Lung (tissue), 12 donors: Measurements from ENCODE around the gene DHRS3. TPM values are rescaled to one million over a fixed set of nuclear protein-coding genes. Genes with fewer than 3 reads are reported as not detected.

ENCODE experiments used
- ATAC-seq: fragments of 200-7000 bp; cut with Tn5 transposase; one replicate; pipeline ENCODE4 v1.9.1; 2020; ENCODE audit warnings: moderate number of reproducible peaks; ENCODE audit not compliant: insufficient read depth, low FRiP score
- DNase-seq, 3 donors: peaks; one replicate each; pipeline ENCODE4 v3.0.0-alpha.2; 2013 to 2017
- H3K27ac ChIP-seq, 2 donors: one replicate each; pipeline ENCODE4 v1.5.1; 2013; ENCODE audit warnings: mild to moderate bottlenecking in 2 of 2, moderate library complexity in 2 of 2, control low read depth in 1 of 2, inconsistent platforms in 1 of 2, low read depth in 1 of 2, low read length in 1 of 2
- H3K27me3 ChIP-seq, 3 donors: one replicate each; pipeline ENCODE4 v1.5.1; 2013; ENCODE audit warnings: low read length in 2 of 3; ENCODE audit not compliant: control insufficient read depth in 3 of 3, insufficient read depth in 3 of 3
- H3K36me3 ChIP-seq, 4 donors: one replicate each; pipeline ENCODE4 v1.5.1; 2013; ENCODE audit warnings: low read length in 4 of 4, mild to moderate bottlenecking in 1 of 4, moderate library complexity in 1 of 4; ENCODE audit not compliant: control insufficient read depth in 4 of 4, insufficient read depth in 4 of 4
- H3K4me1 ChIP-seq, 5 donors: one replicate each; pipeline ENCODE4 v1.5.1; 2013; ENCODE audit warnings: low read length in 5 of 5, mild to moderate bottlenecking in 2 of 5, moderate library complexity in 1 of 5; ENCODE audit not compliant: control insufficient read depth in 5 of 5, insufficient read depth in 5 of 5
- H3K4me3 ChIP-seq: one replicate; pipeline ENCODE4 v1.5.1; 2013; ENCODE audit warnings: mild to moderate bottlenecking, control low read depth, moderate library complexity
- H3K9ac ChIP-seq, 2 donors: one replicate each; pipeline ENCODE4 v1.5.1; 2013; ENCODE audit warnings: low read length in 2 of 2, control low read depth in 1 of 2; ENCODE audit not compliant: insufficient read depth in 1 of 2
- H3K9me3 ChIP-seq, 4 donors: one replicate each; pipeline ENCODE4 v1.5.1; 2013; ENCODE audit warnings: low read length in 3 of 4, mild to moderate bottlenecking in 1 of 4, moderate library complexity in 1 of 4; ENCODE audit not compliant: control insufficient read depth in 4 of 4, insufficient read depth in 3 of 4
- CTCF ChIP-seq: IDR thresholded peaks from 2 replicates; pipeline ENCODE4 v1.5.1; 2012; ENCODE audit warnings: mild to moderate bottlenecking; ENCODE audit errors: control extremely low read depth, extremely low read depth
- WGBS, 2 donors: extraction: QIAGEN DNeasy Blood & Tissue Kit; methylation state at CpG; one replicate each; pipeline ENCODE4 v1.1.7; 2013; 5-methylcytosine and 5-hydroxymethylcytosine counted together
- polyA plus RNA-seq, 2 donors: library from polyadenylated mRNA; stranded (reverse); fragments of 200-250 nt; gene quantifications; one replicate each; pipeline ENCODE4 v1.2.1, GENCODE V29; 2013
- total RNA-seq, 2 donors: library from RNA; depleted of rRNA in 1 of 2; stranded (reverse); fragments of >200 nt in 1 of 2; gene quantifications; one replicate each; pipeline ENCODE4 v1.2.1, GENCODE V29; 2014 to 2021
- donor health status: control.
- donor health status: control.
- donor health status: Bipolar disorder and iron deficiency.
- donor health status: healthy.
- donor health status: DM: yes; HTN: yes; CAD: no.

DHRS3 gene
- total and polyA plus RNA-seq, 4 donors: 56.7 to 109 (median 79.8) TPM

GRCh38 chr1:12657060-12657884 lies 39.3 kb upstream of the DHRS3 start:
- TF ChIP-seq CTCF: no peak
- no peak overlapping the region for H3K27ac ChIP-seq
- 95% methylated on average over 13 of the region's 13 CpGs for WGBS, 2 donors
- ATAC-seq (no peak), DNase-seq (no peak)
- no peaks in the 10 kb centered on the region for H3K9me3 ChIP-seq
- H3K4me1 ChIP-seq: peaks cover 0 to 3% (median 0%) of the 10 kb centered on the region in 5 donors
- H3K27me3 ChIP-seq: no peaks in the 10 kb centered on the region
- no peak overlapping the region for H3K4me3 ChIP-seq
- no peak overlapping the region for H3K9ac ChIP-seq
- H3K36me3 ChIP-seq: no peaks in the 10 kb centered on the region

- 88% methylated on average over 4 of the region's 4 CpGs for WGBS, 2 donors
- Histone ChIP-seq H3K9ac (no peak overlapping the region), H3K27me3 (no peaks in the 10 kb centered on the region), H3K9me3 (no peaks in the 10 kb centered on the region), H3K4me3 (no peak overlapping the region), H3K27ac (no peak overlapping the region), H3K4me1 (peaks cover 0 to 3% (median 0%) of the 10 kb centered on the region in 5 donors), H3K36me3 (no peaks in the 10 kb centered on the region)
- ATAC-seq (no peak), DNase-seq (no peak)
- no peak for TF ChIP-seq CTCF
Observed at GRCh38 chr1:12656575-12656974, 38.6 kb upstream of the DHRS3 start.

DNA sequence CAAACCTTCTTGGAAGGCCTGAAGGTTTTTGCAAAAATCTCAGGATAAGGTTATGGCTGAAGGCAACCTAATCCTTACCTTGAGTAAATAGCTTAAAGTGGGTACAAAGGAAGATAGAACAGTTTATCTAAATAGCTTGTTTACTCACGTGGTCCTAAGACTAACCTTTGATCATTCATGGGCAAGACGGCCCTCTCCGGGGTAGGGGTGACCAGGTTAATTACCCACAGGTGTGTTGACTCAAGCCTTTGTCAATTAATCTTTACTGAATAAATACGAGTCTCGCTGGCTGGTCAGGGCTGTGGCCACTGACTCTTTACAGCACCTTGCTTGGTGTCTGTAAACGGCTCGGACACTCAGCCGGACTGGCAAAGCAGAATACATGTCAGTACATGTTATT lies 36.6 kb upstream of the DHRS3 start:
- Histone ChIP-seq H3K27me3 (no peaks in the 10 kb centered on the region), H3K4me1 (peaks cover 0 to 10% (median 0%) of the 10 kb centered on the region in 5 donors), H3K36me3 (no peaks in the 10 kb centered on the region), H3K27ac (no peak overlapping the region), H3K4me3 (no peak overlapping the region), H3K9ac (no peak overlapping the region), H3K9me3 (no peaks in the 10 kb centered on the region)
- TF ChIP-seq CTCF: no peak
- ATAC-seq: no peak
- DNase-seq: no peak
- 87 to 92% methylated on average over 8 of the region's 8 CpGs for WGBS, 2 donors
